T-cell (primary cell): Measurements from ENCODE around the gene TOMM20. TPM values are rescaled to one million over a fixed set of nuclear protein-coding genes. Genes with fewer than 3 reads are reported as not detected.
"Not testable (repeated sequence)": the region's sequence is repeated elsewhere in the genome, so short reads cannot be mapped to it uniquely, and the experiment has no call there.

Source experiments
- ATAC-seq, 4 experiments: fragments of 200-7000 bp in 3 of 4; fragments of 150-1000 bp in 1 of 4; cut with Tn5 transposase; replicated peaks in 1 of 4; 1 replicate in 3 of 4; 2 replicates in 1 of 4; pipeline ENCODE4 v1.10.0; 2021; ENCODE audit warnings: moderate library complexity in 3 of 4, mild to moderate bottlenecking in 2 of 4, moderate number of reproducible peaks in 1 of 4
- CTCF ChIA-PET, 2 donors: fragments of 300-600 bp; sonication (Branson Sonifier 250); formaldehyde crosslinking; loops; one replicate each; lab custom pipeline; 2022; ENCODE audit warnings: antibody characterized with exemption in 2 of 2; lab: Charles Lee
- POLR2A ChIA-PET, 2 donors: fragments of 300-600 bp; sonication (Branson Sonifier 250); formaldehyde crosslinking; loops; one replicate each; lab custom pipeline; 2022; ENCODE audit warnings: antibody characterized with exemption in 2 of 2; lab: Charles Lee
- DNase-seq, 35 experiments: peaks; one replicate each; pipeline versions ENCODE4 v3.0.0 to v3.0.0-alpha.2; 2013 to 2023
- H3K27ac ChIP-seq: one replicate; pipeline ENCODE4 v1.5.1; 2013; ENCODE audit warnings: low read length
- H3K27me3 ChIP-seq, 2 experiments: replicated peaks in 1 of 2; 1 replicate in 1 of 2; 2 replicates in 1 of 2; pipeline versions ENCODE4 v1.6.1 to v1.7.0; 2013; ENCODE audit warnings: low read length in 1 of 2, mixed read lengths in 1 of 2; ENCODE audit not compliant: control insufficient read depth in 2 of 2, insufficient read depth in 2 of 2; ENCODE audit errors: extremely low read depth in 1 of 2
- H3K36me3 ChIP-seq, 2 donors: 1 replicate in 1 of 2; 2 replicates in 1 of 2; pipeline versions ENCODE4 v1.6.1 to v1.7.0; 2013; ENCODE audit warnings: low read length in 1 of 2; ENCODE audit not compliant: control insufficient read depth in 2 of 2, insufficient read depth in 1 of 2; ENCODE audit errors: extremely low read depth in 1 of 2
- H3K4me1 ChIP-seq, 2 experiments: 1 replicate in 1 of 2; 2 replicates in 1 of 2; pipeline versions ENCODE4 v1.6.1 to v1.7.0; 2013; ENCODE audit warnings: low read length in 2 of 2, mixed read lengths in 1 of 2; ENCODE audit not compliant: insufficient read depth in 2 of 2, control insufficient read depth in 1 of 2; ENCODE audit errors: extremely low read depth in 1 of 2
- H3K4me3 ChIP-seq, 2 donors: 1 replicate in 1 of 2; 2 replicates in 1 of 2; pipeline versions ENCODE4 v1.5.1 to v1.7.0; 2013; ENCODE audit warnings: mild to moderate bottlenecking in 2 of 2, low read length in 1 of 2, moderate library complexity in 1 of 2; ENCODE audit not compliant: control insufficient read depth in 1 of 2; ENCODE audit errors: extremely low read depth in 1 of 2
- H3K9me3 ChIP-seq: 2 replicates; pipeline ENCODE4 v1.7.0; 2013
- H3K27ac Mint-ChIP-seq, 2 donors: one replicate each; pipeline ENCODE4 v1.8.0; 2020 to 2021; ENCODE audit warnings: mild to moderate bottlenecking in 2 of 2, mixed read lengths in 2 of 2
- H3K27me3 Mint-ChIP-seq, 2 donors: one replicate each; pipeline ENCODE4 v1.8.0; 2021 to 2022; ENCODE audit warnings: mixed read lengths in 2 of 2
- H3K36me3 Mint-ChIP-seq: one replicate; pipeline ENCODE4 v1.8.0; 2021; ENCODE audit warnings: mixed read lengths
- H3K4me1 Mint-ChIP-seq, 3 donors: one replicate each; pipeline ENCODE4 v1.8.0; 2020 to 2022; ENCODE audit warnings: mixed read lengths in 3 of 3, mild to moderate bottlenecking in 1 of 3
- H3K4me3 Mint-ChIP-seq, 3 donors: one replicate each; pipeline ENCODE4 v1.8.0; 2020 to 2022; ENCODE audit warnings: mild to moderate bottlenecking in 3 of 3, mixed read lengths in 3 of 3, moderate library complexity in 3 of 3
- H3K9me3 Mint-ChIP-seq, 3 donors: one replicate each; pipeline ENCODE4 v1.8.0; 2020 to 2022; ENCODE audit warnings: mixed read lengths in 3 of 3
- WGBS: methylation state at CpG from one replicate; pipeline ENCODE4 v1.1.5; 2013; ENCODE audit warnings: missing lambda C conversion rate; ENCODE audit not compliant: insufficient coverage; 5-methylcytosine and 5-hydroxymethylcytosine counted together
- total RNA-seq, 35 experiments: library from RNA in 6 of 35; stranded (reverse) in 6 of 35; fragments of 120-200 nt in 1 of 35; gene quantifications; one replicate each; pipeline versions ENCODE4 v1.2.1 to v1.2.4 and lab custom pipeline; 2013 to 2026

The TOMM20 gene
- total RNA-seq, 5 donors from 2014 or later (not counting 1 experiment from before 2014, with no cell fraction given): 81.7 to 115 (median 106) TPM

- Mint-ChIP-seq H3K36me3 (no peaks in the 10 kb centered on the region), H3K4me1 (peaks cover 6 to 11% (median 8%) of the 10 kb centered on the region in 3 donors)
- CTCF ChIA-PET: interaction anchor here (0.5 to 1.7 kb wide), 8 partner anchors 9 to 601 kb away, joined by 3 to 13 read pairs (median 5); no protein-coding TSS in a partner anchor
Measured at GRCh38 chr1:235095938-235096562, 32.6 kb downstream of the TOMM20 start.

GRCh38 chr1:235093696-235094592 is 34.7 kb downstream of the TOMM20 start:
- Mint-ChIP-seq H3K27me3 (peaks cover 4 to 6% of the 10 kb centered on the region in 2 donors), H3K4me3 (no peak overlapping the region), H3K9me3 (no peaks in the 10 kb centered on the region), H3K4me1 (peaks cover 6 to 8% (median 6%) of the 10 kb centered on the region in 3 donors), H3K27ac (no peak overlapping the region), H3K36me3 (no peaks in the 10 kb centered on the region)
- H3K27ac ChIP-seq: no peak overlapping the region
- peaks cover 0 to 8% of the 10 kb centered on the region in 2 experiments for H3K4me1 ChIP-seq
- no peak overlapping the region for H3K4me3 ChIP-seq
- H3K9me3 ChIP-seq: no peaks in the 10 kb centered on the region
- peak; percentile 94 to 97 (median 96) for ATAC-seq
- H3K27me3 ChIP-seq: peaks cover 0 to 23% of the 10 kb centered on the region in 2 experiments
- WGBS: 30% methylated on average over 23 of the region's 24 CpGs
- peak; percentile 57 to 88 (median 79) for DNase-seq
- ChIA-PET CTCF (interaction anchor here (0.6 to 1.1 kb wide), 5 partner anchors 8 to 370 kb away, joined by 3 to 4 read pairs (median 3); no protein-coding TSS in a partner anchor), POLR2A (interaction anchor here in 1 of 2 donors (0.5 kb wide), 1 partner anchor 9 kb away, joined by 3 read pairs; no protein-coding TSS in a partner anchor)
- no peaks in the 10 kb centered on the region for H3K36me3 ChIP-seq

More at GRCh38 chr1:235095938-235096562, 32.6 kb downstream of the TOMM20 start:
- no peaks in the 10 kb centered on the region for H3K9me3 Mint-ChIP-seq
- no peak overlapping the region for H3K27ac Mint-ChIP-seq
- ATAC-seq: no peak
- no peak overlapping the region for H3K4me3 Mint-ChIP-seq
- DNase-seq: no peak
- POLR2A ChIA-PET: interaction anchor here in 1 of 2 donors (0.6 kb wide), 2 partner anchors 30 to 109 kb away, joined by 4 to 10 read pairs; no protein-coding TSS in a partner anchor
- H3K27me3 ChIP-seq: peaks cover 0 to 29% of the 10 kb centered on the region in 2 experiments
- no peaks in the 10 kb centered on the region for H3K9me3 ChIP-seq
- peaks cover 0 to 10% of the 10 kb centered on the region in 2 experiments for H3K4me1 ChIP-seq
- WGBS: 75% methylated on average over 1 of the region's 6 CpGs
- no peak overlapping the region for H3K4me3 ChIP-seq
- H3K27ac ChIP-seq: no peak overlapping the region
- peaks cover 4 to 8% of the 10 kb centered on the region in 2 donors for H3K27me3 Mint-ChIP-seq
- H3K36me3 ChIP-seq: no peaks in the 10 kb centered on the region

- Histone ChIP-seq H3K4me1 (peaks cover 0 to 8% of the 10 kb centered on the region in 2 experiments), H3K27ac (no peak overlapping the region), H3K4me3 (no peak overlapping the region), H3K36me3 (no peaks in the 10 kb centered on the region), H3K9me3 (no peaks in the 10 kb centered on the region), H3K27me3 (peaks cover 0 to 21% of the 10 kb centered on the region in 2 experiments)
- peaks cover 6 to 8% (median 6%) of the 10 kb centered on the region in 3 donors for H3K4me1 Mint-ChIP-seq
- H3K27ac Mint-ChIP-seq: no peak overlapping the region
- POLR2A ChIA-PET: interaction anchor here in 1 of 2 donors (0.5 kb wide), 1 partner anchor 10 kb away, joined by 3 read pairs; no protein-coding TSS in a partner anchor
- no peak overlapping the region for H3K4me3 Mint-ChIP-seq
- H3K36me3 Mint-ChIP-seq: no peaks in the 10 kb centered on the region
- WGBS: 73% methylated on average over 17 of the region's 27 CpGs
- no peaks in the 10 kb centered on the region for H3K9me3 Mint-ChIP-seq
- ATAC-seq (peak in 2 of 4 experiments; percentile 17 to 21), DNase-seq (no peak)
- CTCF ChIA-PET: interaction anchor here (0.6 to 1.1 kb wide), 6 partner anchors 8 to 404 kb away, joined by 3 to 7 read pairs (median 3); no protein-coding TSS in a partner anchor
- peaks cover 3 to 6% of the 10 kb centered on the region in 2 donors for H3K27me3 Mint-ChIP-seq
Measured at GRCh38 chr1:235093013-235093695, 35.5 kb downstream of the TOMM20 start.

GRCh38 chr1:235092415-235092814 is 36.2 kb downstream of the TOMM20 start:
- H3K4me1 Mint-ChIP-seq, H3K27ac Mint-ChIP-seq, ATAC-seq, H3K36me3 Mint-ChIP-seq, H3K27me3 Mint-ChIP-seq, H3K27ac ChIP-seq, H3K9me3 ChIP-seq, H3K4me3 Mint-ChIP-seq, H3K4me3 ChIP-seq, DNase-seq, H3K9me3 Mint-ChIP-seq, H3K36me3 ChIP-seq, POLR2A ChIA-PET, H3K4me1 ChIP-seq: not testable (repeated sequence)
- CTCF ChIA-PET: interaction anchor here in 1 of 2 donors (0.7 kb wide), 3 partner anchors 11 to 405 kb away, joined by 3 to 7 read pairs (median 6); no protein-coding TSS in a partner anchor
- no CpG with 5 or more reads among the region's 14 CpGs for WGBS
- peaks cover 0 to 21% of the 10 kb centered on the region in 2 experiments for H3K27me3 ChIP-seq

GRCh38 chr1:235092045-235092406 is 36.6 kb downstream of the TOMM20 start:
- not testable (repeated sequence) for H3K4me3 Mint-ChIP-seq

More at GRCh38 chr1:235092045-235092406, 36.6 kb downstream of the TOMM20 start:
- DNase-seq, H3K27ac Mint-ChIP-seq, H3K36me3 ChIP-seq, H3K27me3 Mint-ChIP-seq, ATAC-seq, H3K4me3 ChIP-seq, H3K4me1 ChIP-seq, H3K4me1 Mint-ChIP-seq, H3K9me3 ChIP-seq, H3K27ac ChIP-seq, H3K36me3 Mint-ChIP-seq, H3K9me3 Mint-ChIP-seq: not testable (repeated sequence)
- no CpG with 5 or more reads among the region's 8 CpGs for whole genome bisulfite sequencing
- peaks cover 0 to 21% of the 10 kb centered on the region in 2 experiments for H3K27me3 ChIP-seq
- ChIA-PET CTCF (interaction anchor here in 1 of 2 donors (0.6 to 0.7 kb wide), 4 partner anchors 11 to 405 kb away, joined by 3 to 7 read pairs (median 4); no protein-coding TSS in a partner anchor), POLR2A (interaction anchor here in 1 of 2 donors (0.6 kb wide), 1 partner anchor 63 kb away, joined by 3 read pairs; no protein-coding TSS in a partner anchor)
